ENCODE results near the gene RALGAPA2. TPM values are rescaled to one million over a fixed set of nuclear protein-coding genes. Genes with fewer than 3 reads are reported as not detected.

The RALGAPA2 gene
- polyA plus RNA-seq, 1 of the 3 experiments (the other 2 are of a cell fraction) = 1.0 TPM

- POLR2A ChIA-PET = no interaction called here
These were observed 165.1 kb downstream of the RALGAPA2 start for GRCh38 chr20:20547221-20547875.

GRCh38 chr20:20546402-20546801 is 166.0 kb downstream of the RALGAPA2 start:
- Histone ChIP-seq H3K4me2 (no peak overlapping the region), H3K27ac (ENCODE audit: low read depth in 2 of 2, low read length in 1 of 2) (no peak overlapping the region), H3K27me3 (ENCODE audit: insufficient read depth) (no peaks in the 10 kb centered on the region), H3K36me3 (replicated peaks in 1 of 2; ENCODE audit: control insufficient read depth in 1 of 2, insufficient read depth in 2 of 2, low read length in 1 of 2) (no peaks in the 10 kb centered on the region), H3K4me1 (ENCODE audit: control insufficient read depth in 1 of 2, insufficient read depth in 2 of 2, low read depth in 1 of 2, low read length in 1 of 2) (peaks cover 0 to 6% of the 10 kb centered on the region in 2 experiments; a peak in 2 of 4 replicates), H2AFZ (ENCODE audit: low read depth) (no peak overlapping the region), H4K20me1 (ENCODE audit: insufficient read depth) (no peaks in the 10 kb centered on the region), H3K79me2 (ENCODE audit: insufficient read depth) (no peaks in the 10 kb centered on the region), H3K9me2 (no peaks in the 10 kb centered on the region), H3K9me3 (no peaks in the 10 kb centered on the region), H3K9ac (no peak overlapping the region), H3F3A (replicated peaks; ENCODE audit: insufficient read depth) (no peaks in the 10 kb centered on the region), H3K4me3 (ENCODE audit: low read depth in 2 of 2, low read length in 1 of 2) (no peak overlapping the region)
- POLR2A ChIA-PET = no interaction called here
- CTCF ChIA-PET = interaction anchor here (1.3 kb wide), 1 partner anchor 138 kb away, joined by 3 read pairs; no protein-coding TSS in a partner anchor
- no peak for DNase-seq
- 83% methylated on average over 6 of the region's 6 CpGs for WGBS (ENCODE audit: low lambda C conversion rate)
- no peak for TF ChIP-seq CHD2 (IDR thresholded peaks at IDR 0.05; ENCODE audit: low read length, partially characterized antibody)
- no peak for TF ChIP-seq JUND (IDR thresholded peaks at IDR 0.05)
- no peak for TF ChIP-seq USF2 (IDR thresholded peaks at IDR 0.05; ENCODE audit: borderline replicate concordance, low read depth, low read length)
- TF ChIP-seq ZBTB33 (IDR thresholded peaks at IDR 0.05; ENCODE audit: borderline replicate concordance, low read depth) = no peak
- TF ChIP-seq USF1 (IDR thresholded peaks at IDR 0.05; ENCODE audit: borderline replicate concordance, low read depth) = no peak
- TF ChIP-seq FOXJ3 (CRISPR knock-in tag; IDR thresholded peaks at IDR 0.05) = no peak

More at GRCh38 chr20:20547221-20547875, 165.1 kb downstream of the RALGAPA2 start:
- H3K9me3 ChIP-seq = no peaks in the 10 kb centered on the region
- H3K4me2 ChIP-seq = no peak overlapping the region
- CTCF ChIA-PET = interaction anchor here (1.3 kb wide), 1 partner anchor 139 kb away, joined by 3 read pairs; no protein-coding TSS in a partner anchor
- H3K79me2 ChIP-seq (ENCODE audit: insufficient read depth) = no peaks in the 10 kb centered on the region
- H3K9me2 ChIP-seq = no peaks in the 10 kb centered on the region
- H3F3A ChIP-seq (replicated peaks; ENCODE audit: insufficient read depth) = no peaks in the 10 kb centered on the region
- TF ChIP-seq REST (IDR thresholded peaks at IDR 0.05; ENCODE audit: low read depth, low read length) = no peak
- TF ChIP-seq SMC3 (IDR thresholded peaks at IDR 0.05; ENCODE audit: low read depth, low read length) = no peak
- TF ChIP-seq USF2 (IDR thresholded peaks at IDR 0.05; ENCODE audit: borderline replicate concordance, low read depth, low read length) = no peak
- no peak for TF ChIP-seq RAD21 (IDR thresholded peaks at IDR 0.05; ENCODE audit: low read length)
- TF ChIP-seq SIN3A (IDR thresholded peaks at IDR 0.05; ENCODE audit: borderline replicate concordance, low read depth, low read length) = no peak
- TF ChIP-seq NRF1 (IDR thresholded peaks at IDR 0.05; ENCODE audit: low read depth, low read length) = no peak
- H3K4me1 ChIP-seq (ENCODE audit: control insufficient read depth in 1 of 2, insufficient read depth in 2 of 2, low read depth in 1 of 2, low read length in 1 of 2) = peaks cover 0 to 9% of the 10 kb centered on the region in 2 experiments; a peak in 2 of 4 replicates
- H2AFZ ChIP-seq (ENCODE audit: low read depth) = no peak overlapping the region
- no peak overlapping the region for H3K4me3 ChIP-seq (ENCODE audit: low read depth in 2 of 2, low read length in 1 of 2)
- H4K20me1 ChIP-seq (ENCODE audit: insufficient read depth) = no peaks in the 10 kb centered on the region
- no peak overlapping the region for H3K27ac ChIP-seq (ENCODE audit: low read depth in 2 of 2, low read length in 1 of 2)
- no peaks in the 10 kb centered on the region for H3K36me3 ChIP-seq (replicated peaks in 1 of 2; ENCODE audit: control insufficient read depth in 1 of 2, insufficient read depth in 2 of 2, low read length in 1 of 2)
- DNase-seq = no peak
- no peaks in the 10 kb centered on the region for H3K27me3 ChIP-seq (ENCODE audit: insufficient read depth)
- 87% methylated on average over 5 of the region's 5 CpGs for WGBS (ENCODE audit: low lambda C conversion rate)
- H3K9ac ChIP-seq = no peak overlapping the region
